NCI-H2107 treated with DMSO at 0.1 percent for 48 hours (cell line): ENCODE measurements around the gene MMP25.
"Not testable (repeated sequence)": the region's sequence is repeated elsewhere in the genome, so short reads cannot be mapped to it uniquely, and the experiment has no call there.

Source experiments
- DNase-seq: peaks from one replicate; lab custom pipeline; 2025; ENCODE audit not compliant: unreplicated experiment; lab: John Stamatoyannopoulos, UW

The MMP25 gene

GRCh38 chr16:3029491-3030221 lies 16.7 kb upstream of the MMP25 start:
- no peak for DNase-seq

DNA sequence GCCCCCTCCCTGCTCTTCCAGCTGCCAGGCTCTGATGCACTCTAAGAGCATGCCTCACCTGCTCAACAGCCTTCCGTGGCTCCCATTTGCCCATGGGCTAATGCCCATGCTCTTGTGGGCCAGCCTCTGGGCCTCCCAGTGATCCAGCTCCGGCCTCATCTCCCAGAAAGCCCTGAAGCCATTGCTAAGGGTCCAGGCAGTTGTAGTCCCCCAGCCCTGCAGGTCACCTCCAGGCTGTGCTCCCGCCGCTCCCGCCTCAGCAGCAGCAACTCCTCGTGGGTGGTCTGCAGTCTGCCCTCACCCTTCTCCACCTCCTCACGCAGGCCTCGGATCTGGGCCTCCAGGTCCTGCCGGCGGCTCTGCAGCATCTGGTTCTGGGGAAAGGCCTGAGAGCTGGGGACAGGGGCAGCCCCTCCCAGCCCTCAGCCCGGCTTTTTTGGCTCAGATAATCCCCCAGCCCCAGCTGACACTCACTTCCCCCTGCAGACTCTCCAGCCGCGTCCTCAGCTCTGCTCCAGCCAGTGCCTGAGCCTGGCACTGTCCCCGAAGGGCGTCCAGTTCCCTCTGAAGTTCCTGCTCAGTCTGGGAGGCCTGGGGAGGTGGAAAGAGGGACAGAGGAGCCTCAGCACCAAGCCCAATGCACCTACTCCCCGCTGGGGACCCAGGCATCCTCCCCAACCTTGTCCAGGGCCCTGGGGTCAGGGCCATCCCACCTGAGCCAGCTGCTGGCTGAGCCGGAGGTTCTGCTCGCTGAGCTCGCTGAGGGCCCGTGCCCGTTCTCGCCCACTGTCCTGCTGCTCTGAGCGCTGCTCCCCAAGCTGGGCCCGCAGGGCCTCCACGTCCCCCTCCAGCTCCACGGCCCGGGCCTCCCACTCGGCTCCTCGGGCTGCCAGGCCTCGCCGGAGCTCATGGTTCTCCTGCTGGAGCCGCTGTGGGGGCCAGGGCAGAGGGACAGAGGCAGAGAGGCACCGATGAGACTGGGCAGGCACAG lies 15.8 kb upstream of the MMP25 start:
- DNase-seq: no peak

DNA sequence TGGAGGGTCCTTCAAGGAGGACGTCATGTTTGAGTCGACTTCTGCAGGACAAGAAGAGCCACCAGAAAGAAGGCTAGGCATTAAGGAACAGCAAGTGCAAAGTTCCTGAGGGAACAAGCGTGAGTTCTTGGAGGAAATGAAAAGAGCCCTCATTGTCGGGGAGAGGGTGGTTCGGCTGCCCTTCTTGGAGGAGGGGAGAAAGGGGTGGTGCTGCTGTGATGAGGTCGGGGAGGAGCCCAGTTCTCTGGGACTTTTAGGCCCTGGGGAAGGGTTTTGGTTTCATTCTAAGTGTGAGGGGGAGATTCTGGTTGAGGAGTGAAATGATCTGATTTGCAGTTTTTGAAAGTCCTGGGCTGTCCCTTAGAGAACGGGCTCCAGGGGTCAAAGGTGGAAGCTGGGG lies 13.7 kb upstream of the MMP25 start:
- no peak for DNase-seq

DNA sequence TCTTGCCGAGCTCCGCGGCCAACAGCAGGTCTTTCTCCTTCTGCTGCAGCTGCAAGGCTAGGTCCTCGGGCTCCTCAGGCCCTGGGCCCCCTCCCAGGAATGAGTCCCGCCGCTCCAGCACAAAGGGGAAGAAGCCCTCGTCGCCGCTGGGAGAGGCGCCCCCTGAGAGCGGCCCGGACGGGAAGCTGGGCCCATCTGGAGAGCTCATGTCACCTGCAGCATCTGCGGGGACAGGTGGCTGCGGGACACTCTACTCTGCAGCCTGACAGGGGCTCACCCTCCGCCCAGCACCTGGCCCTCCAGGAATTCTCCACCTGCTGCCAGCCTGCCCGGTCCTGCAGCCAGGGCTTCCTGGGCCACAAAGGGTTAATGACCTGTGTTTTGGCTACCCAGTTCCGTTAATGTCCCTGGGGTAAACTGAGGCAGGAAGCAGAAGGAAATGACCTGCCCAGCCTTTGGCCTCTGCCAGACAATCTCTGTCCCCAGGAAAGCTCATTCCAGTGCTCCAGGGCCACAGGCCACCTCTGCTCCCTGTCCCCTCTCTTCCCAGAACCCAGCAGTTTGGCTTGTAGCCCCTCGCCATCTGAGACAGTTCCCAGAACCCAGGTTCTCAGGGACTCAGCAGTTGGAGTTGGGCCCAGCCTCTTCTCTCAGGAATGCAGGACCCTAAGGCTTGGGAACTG lies 10.9 kb upstream of the MMP25 start:
- no peak for DNase-seq

- no peak for DNase-seq
Observed at GRCh38 chr16:3035972-3036725, 10.2 kb upstream of the MMP25 start.

GRCh38 chr16:3036726-3037315 lies 9.5 kb upstream of the MMP25 start, which contains the start of gene BICDL2:
Gene BICDL2 (minus strand): TSS chr16:3036944. CDS start chr16:3035496, 1,448 bp downstream.
- no peak for DNase-seq

- peak; percentile 54 for DNase-seq
Observed at GRCh38 chr16:3038256-3038655, 8.1 kb upstream of the MMP25 start.

GRCh38 chr16:3038896-3039295 lies 7.5 kb upstream of the MMP25 start:
- no peak for DNase-seq

DNA sequence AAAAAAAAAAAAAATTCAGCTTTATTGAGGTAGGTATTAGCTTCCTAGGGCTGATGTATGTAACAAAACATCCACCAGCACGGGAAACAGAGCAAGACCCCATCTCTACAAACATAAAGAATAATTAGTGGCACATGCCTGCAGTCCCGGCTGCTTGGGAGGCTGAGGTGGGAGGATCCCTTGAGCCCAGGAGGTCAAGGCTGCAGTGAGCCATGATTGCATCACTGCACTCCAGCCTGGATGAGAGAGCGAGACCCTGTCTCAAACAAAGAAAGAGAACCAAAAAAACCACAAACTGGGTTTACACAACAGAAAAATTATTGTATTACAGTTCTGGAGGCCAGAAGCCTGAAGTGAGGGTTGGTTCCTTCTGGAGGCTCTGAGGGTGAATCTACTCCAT lies 4.0 kb upstream of the MMP25 start:
- DNase-seq: no peak

GRCh38 chr16:3044708-3045107 lies 1.7 kb upstream of the MMP25 start:
- no peak for DNase-seq

- DNase-seq: no peak
Observed at GRCh38 chr16:3046641-3047386, 453 bp downstream of the MMP25 start.

GRCh38 chr16:3047387-3047720 lies 993 bp downstream of the MMP25 start:
- DNase-seq: no peak

- no peak for DNase-seq
Observed at GRCh38 chr16:3049921-3050481, 3.6 kb downstream of the MMP25 start.

DNA sequence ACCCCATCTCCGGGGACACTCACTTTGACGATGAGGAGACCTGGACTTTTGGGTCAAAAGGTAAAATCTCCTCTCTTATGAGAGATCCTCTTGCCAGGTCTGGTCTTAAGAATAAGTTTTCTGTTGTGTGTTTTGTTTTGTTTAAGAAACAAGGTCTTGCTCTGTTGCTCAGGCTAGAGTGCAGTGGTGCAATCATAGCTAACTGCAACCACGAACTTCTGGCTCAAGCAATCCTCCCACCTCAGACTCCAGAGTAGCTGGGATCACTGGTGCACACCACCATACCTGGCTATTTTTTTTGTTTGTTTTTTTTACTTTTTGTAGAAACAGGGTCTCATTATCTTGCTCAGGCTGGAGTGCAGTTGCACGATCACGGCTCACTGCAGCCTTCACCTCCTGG lies 4.1 kb downstream of the MMP25 start:
- no peak for DNase-seq

GRCh38 chr16:3051009-3051408 lies 4.6 kb downstream of the MMP25 start:
- no peak for DNase-seq

GRCh38 chr16:3051494-3051893 lies 5.1 kb downstream of the MMP25 start:
- no peak for DNase-seq

GRCh38 chr16:3052571-3053329 lies 6.4 kb downstream of the MMP25 start:
- DNase-seq: not testable (repeated sequence)

- DNase-seq: not testable (repeated sequence)
Observed at GRCh38 chr16:3053330-3053710, 7.0 kb downstream of the MMP25 start.
